Stimulated activated CD4-positive, alpha-beta T cell treated with anti-CD3 and anti-CD28 coated beads, Interleukin-12 subunit alpha, Interleukin-12 subunit beta, amount 100 ng/mL, for 48 hours (primary cell): Measurements from ENCODE around the gene IGFALS.

Experiments
- DNase-seq, 3 donors: peaks; one replicate each; pipeline ENCODE4 v3.0.0-alpha.2; 2020; ENCODE audit warnings: low read depth in 2 of 3, low spot score in 1 of 3

The IGFALS gene

DNA sequence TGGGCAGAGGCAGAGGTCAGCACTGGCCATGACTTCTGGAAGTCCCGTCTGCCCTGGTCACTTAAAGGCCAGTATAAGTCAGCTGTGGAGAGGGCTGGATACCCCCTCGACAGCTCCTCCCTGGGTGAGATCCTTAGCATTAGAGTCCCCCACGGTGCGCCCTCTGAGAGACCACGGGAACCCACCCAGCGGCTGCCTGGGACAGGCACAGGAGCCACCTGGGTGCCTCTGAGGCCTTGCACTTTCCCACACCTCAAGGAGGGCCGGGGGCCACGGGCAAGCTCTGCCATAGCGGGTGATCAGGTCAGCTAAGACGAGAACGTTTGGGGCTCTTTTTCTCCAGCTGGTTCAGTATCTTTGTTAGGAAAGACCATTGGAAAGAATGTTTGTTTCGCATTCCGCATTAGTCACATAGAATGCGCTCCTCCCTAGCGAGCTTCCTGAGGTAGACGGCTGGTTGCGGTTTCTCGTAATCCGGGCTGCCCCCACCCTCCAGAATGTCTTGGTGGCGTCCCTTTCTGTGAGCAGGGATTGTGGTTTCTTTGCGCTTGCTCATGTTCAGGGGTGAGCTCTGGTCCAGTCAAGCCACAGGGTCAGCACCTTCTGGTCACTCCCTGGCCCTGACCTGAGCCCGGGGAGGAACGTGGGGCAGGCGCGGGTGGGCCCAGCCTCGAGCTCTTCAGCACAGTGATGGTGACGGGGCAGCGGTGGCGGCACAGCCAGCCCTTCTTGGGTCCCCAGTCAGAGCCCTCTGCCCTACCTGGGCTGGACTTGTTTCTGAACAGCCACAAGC is 47.4 kb downstream of the IGFALS start:
- DNase-seq = no peak

DNA sequence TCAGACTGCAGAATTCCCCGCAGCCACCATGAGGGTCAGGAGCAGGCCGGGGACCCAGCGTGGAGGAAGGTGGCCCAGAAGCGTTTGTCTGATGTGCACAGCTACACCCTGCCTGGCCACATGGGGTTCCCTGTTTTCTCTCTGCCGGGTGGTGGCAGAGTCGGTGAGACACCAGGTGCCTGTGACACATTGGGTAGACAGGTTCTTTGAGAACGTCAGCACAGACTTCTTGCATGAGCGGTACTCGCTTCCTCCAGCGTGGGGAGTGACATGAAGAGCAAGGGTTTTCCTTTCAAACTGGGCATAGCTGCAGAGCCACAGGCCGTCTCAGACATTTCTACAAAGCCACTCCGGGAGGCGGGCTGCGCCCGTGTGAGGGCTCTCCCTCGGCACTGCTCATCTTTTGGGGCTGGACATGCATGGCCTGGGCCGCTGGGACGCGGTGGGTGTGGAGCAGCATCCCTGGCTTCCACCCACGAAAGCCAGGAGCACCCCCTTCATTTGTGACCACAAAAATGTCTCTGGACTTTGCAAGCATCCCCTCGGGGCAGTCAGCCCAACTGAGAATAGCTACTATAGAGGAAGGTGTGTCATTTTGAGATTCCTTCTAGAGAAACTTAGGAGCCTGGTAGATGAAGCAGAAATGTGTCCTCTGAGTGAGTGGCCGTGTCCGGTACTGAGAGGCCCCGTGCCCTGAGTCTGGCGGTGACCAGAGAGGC is 48.2 kb downstream of the IGFALS start:
- DNase-seq = no peak

DNA sequence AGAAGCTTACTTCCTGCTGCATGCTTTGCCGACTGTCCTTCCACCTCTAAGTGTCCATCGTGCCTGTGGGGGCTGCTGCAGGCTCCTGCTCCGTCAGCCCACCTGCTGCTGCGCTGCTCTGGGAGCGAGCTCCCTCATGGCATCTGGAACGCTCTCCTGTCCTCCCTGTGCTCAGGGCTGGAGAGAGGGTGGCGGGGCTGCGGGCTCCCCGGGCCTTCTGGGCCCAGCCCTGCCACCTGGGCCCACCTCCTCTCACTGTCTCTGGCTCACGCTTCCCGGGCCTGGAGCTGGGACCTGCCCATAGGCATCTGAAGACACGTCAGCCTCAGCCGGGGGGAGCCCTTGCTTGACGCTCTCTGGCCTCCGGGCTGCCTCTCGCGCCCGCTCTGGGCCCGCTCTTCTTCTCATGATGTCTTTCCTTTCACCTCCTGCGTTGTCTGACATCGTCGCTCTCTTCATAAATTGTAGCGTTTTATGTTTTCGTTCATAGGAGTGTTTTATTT is 49.1 kb downstream of the IGFALS start:
- DNase-seq = no peak

DNA sequence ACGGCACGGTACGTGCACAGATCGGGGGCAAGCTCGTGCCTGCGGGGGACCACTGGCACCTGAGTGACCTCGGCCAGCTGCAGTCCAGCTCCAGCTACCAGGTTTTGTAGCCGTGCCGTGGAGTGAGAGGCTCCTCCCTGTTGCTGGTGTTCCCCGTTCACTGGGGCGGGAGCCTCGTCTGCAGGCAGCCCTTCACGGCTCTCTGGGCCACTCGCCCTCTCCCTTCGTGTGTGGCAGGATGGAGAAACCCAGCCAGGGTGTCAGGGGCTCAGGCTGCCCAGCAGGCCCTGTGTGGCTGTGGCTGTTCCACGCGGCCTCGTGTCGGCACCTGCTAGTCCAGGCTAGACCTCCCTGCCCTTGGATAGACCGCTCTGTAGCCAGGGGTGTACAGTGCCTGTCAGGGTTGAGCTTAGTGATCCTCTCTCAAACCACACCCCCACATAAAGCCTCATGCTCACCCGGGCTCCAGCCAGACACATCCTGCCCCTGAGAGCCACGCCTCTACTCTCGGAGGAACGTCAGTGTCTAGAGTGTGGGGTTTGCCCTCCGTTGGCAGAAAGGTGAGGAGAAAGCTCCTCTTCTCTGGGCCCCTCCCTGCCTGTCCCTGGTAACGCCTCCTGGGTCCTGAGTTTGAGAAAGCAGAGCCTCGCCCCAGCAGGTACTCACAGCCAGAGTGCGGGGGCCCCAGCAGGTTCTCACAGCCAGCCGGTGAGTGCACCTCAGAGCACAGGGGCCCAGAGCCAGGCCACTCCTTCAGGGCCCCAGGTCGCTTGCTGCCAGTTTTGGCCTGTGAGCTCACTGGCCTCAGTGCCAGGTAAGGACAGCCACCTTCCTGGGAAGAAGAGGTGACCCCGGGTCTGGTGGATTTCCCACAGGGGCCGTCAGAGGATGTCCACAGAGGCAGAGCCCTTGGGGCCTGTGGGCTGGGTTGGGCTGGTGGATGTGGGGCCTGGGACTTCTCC is 49.8 kb downstream of the IGFALS start:
- no peak for DNase-seq

DNA sequence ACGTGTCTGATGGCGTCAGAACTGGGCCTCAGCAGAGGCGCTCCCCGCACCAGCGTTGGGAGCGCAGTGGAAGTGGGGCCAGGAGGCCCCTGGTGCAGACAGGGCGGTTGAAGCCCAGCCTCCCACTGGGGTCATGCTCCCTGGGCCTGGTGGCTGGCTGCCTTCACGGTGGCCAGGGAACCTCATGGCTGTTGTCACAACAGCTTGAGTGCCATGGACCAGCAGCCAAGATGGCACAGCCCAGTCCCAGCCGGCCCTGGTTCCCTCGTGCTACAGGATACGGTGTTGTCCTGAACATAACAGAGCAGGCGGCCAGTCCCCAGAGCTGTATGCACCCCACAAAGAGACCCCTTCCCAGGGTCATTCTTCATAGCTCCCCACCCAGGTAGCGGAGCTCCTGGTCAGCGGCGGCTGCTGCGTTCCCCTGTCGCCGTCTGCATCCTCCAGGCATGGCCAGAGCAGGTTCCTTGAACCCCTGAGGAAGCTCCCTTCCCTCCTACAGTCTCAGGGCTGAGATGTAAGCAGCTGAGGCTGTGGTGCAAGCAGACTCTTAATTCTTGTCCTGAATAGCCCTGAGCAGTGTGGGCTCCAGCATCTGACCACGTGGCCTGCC is 51.8 kb downstream of the IGFALS start:
- DNase-seq = no peak

DNA sequence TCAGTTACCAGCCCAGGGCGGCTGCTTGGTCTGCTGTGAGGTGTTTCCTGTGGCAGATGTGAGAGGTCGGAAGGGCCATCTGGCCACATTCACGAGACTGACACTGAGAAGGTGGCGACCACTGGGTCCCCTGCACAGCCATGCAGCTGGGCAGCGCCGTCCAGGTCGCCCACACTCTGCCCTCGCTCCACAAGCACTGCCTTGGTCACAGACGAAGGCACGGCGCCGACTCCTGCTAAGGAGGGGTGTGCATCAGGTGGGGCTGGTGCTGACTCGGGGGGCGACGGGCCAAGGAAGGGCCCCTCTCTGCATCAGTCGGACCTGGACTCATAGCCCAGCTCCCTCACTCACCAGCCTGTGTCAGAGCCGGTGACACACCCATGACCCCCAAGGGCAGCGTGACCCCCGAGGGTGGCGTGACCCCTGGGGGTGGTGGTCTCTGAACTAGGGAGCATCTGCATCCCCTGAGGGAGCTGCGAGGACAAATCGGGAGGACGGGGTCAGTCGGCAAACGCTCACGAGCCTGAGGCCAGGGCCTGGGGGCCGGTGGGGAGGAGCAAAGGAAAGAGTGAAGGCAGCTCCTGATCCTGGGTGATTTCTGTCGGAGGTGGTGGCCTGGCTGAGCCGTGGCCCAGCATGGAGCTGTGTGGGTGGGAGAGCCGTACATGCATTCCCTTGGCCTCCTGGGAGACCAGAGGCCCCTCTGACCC is 52.6 kb downstream of the IGFALS start:
- DNase-seq = no peak
